GM18505 (cell line): ENCODE measurements around the gene CERK.
"Not testable (repeated sequence)": the region's sequence is repeated elsewhere in the genome, so short reads cannot be mapped to it uniquely, and the experiment has no call there.

Experiments used
- ATAC-seq: cut with Tn5 transposase; IDR thresholded peaks from one replicate; pipeline ENCODE4 v1.9.1; 2021; ENCODE audit not compliant: unreplicated experiment
- POLR2A ChIP-seq: IDR thresholded peaks from 4 replicates; pipeline ENCODE4 v1.6.1; 2011; ENCODE audit warnings: borderline replicate concordance; ENCODE audit not compliant: insufficient read depth, insufficient read length; ENCODE audit errors: extremely low read depth

The CERK gene

GRCh38 chr22:46641811-46642266 lies 96.2 kb downstream of the CERK start:
- no peak for TF ChIP-seq POLR2A
- ATAC-seq, result no peak

GRCh38 chr22:46640293-46641055 lies 97.6 kb downstream of the CERK start:
- no peak for TF ChIP-seq POLR2A
- no peak for ATAC-seq

GRCh38 chr22:46639843-46640242 lies 98.2 kb downstream of the CERK start:
- no peak for TF ChIP-seq POLR2A
- no peak for ATAC-seq

- no peak for ATAC-seq
- no peak for TF ChIP-seq POLR2A
Measured at GRCh38 chr22:46638601-46639431, 99.2 kb downstream of the CERK start.

GRCh38 chr22:46637711-46638600 lies 100.1 kb downstream of the CERK start:
- no peak for ATAC-seq

GRCh38 chr22:46636221-46637002 lies 101.6 kb downstream of the CERK start:
- ATAC-seq, result no peak
- no peak for TF ChIP-seq POLR2A

More at GRCh38 chr22:46637711-46638600, 100.1 kb downstream of the CERK start:
- TF ChIP-seq POLR2A, result no peak

- TF ChIP-seq POLR2A, result no peak
- ATAC-seq, result no peak
Measured at GRCh38 chr22:46635756-46636155, 102.3 kb downstream of the CERK start.

GRCh38 chr22:46634973-46635685 lies 102.9 kb downstream of the CERK start:
- ATAC-seq, result not testable (repeated sequence)
